SK-N-SH (cell line): ENCODE results near the gene PLA2G2F.

Source experiments
- CTCF ChIP-seq: fragments of 200-600 bp; sonication (generic); IDR thresholded peaks from 2 replicates; pipeline ENCODE4 v1.6.1; 2017; ENCODE audit warnings: antibody characterized with exemption, mild to moderate bottlenecking, moderate library complexity
- GABPA ChIP-seq: IDR thresholded peaks from 2 replicates; pipeline ENCODE4 v1.4.0; 2012; ENCODE audit warnings: low read depth, mild to moderate bottlenecking
- YY1 ChIP-seq: IDR thresholded peaks from 2 replicates; pipeline ENCODE4 v1.4.0; 2012; ENCODE audit warnings: low read depth, mild to moderate bottlenecking

DNA sequence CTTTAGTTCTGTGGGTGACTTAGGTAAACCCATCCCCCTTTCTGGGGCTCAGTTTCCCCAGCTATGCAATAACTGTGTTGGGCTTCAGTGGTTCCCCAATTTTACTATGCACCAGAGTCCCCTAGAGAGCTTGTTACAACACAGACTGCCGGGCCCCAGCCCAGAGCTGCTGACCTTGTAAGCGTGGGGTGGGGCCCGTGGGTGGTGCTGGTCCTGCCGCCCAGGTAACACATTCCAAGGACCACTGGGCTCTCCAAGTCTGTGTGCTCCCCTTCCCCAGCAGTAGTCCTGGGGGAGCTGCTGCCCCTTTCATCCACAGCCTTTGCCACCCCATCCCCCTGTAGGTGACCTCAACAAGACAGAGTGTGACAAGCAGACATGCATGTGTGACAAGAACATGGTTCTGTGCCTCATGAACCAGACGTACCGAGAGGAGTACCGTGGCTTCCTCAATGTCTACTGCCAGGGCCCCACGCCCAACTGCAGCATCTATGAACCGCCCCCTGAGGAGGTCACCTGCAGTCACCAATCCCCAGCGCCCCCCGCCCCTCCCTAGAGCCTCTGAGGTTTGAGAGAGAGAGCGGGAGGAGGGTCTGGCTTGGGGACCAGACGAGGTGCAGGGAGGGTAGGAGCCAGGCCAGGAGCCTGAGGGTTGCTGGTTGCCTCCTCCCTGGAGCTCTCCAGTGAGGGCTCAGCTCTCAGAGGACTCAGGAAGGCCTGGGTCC is 8.9 kb downstream of the PLA2G2F start:
- TF ChIP-seq CTCF, result no peak
- no peak for TF ChIP-seq YY1
- TF ChIP-seq GABPA, result no peak
